ENCODE data around the gene MAP3K4. TPM values are rescaled to one million over a fixed set of nuclear protein-coding genes. Genes with fewer than 3 reads are reported as not detected.

Gene MAP3K4
- total RNA-seq, 1 experiment from 2014 or later, result 54.3 TPM

- H3K4me1 ChIP-seq (ENCODE audit: insufficient read depth, low read length), result no peaks in the 10 kb centered on the region
- Mint-ChIP-seq H3K27me3 (ENCODE audit: low read depth) (no peaks in the 10 kb centered on the region), H3K36me3 (ENCODE audit: insufficient read depth in 1 of 3, low read depth in 3 of 3) (peaks cover 46 to 91% (median 81%) of the 10 kb centered on the region in 3 experiments), H3K4me3 (no peak overlapping the region), H3K27ac (peak overlapping the region in 1 of 3 experiments; percentile 34; a peak in 1 of 7 replicates), H3K4me1 (no peaks in the 10 kb centered on the region), H3K9me3 (no peaks in the 10 kb centered on the region)
- no peak overlapping the region for H2BK120ac ChIP-seq (ENCODE audit: low read depth, low read length, poor library complexity, severe bottlenecking)
- H3K56ac ChIP-seq (ENCODE audit: insufficient read length, low read depth, low read length), result no peak overlapping the region
- no peak overlapping the region for H3K4me2 ChIP-seq (ENCODE audit: insufficient read depth, insufficient read length, low read length)
- H3T11ph ChIP-seq (ENCODE audit: low read length), result no peak overlapping the region
- TF ChIP-seq CTCF (conservative IDR thresholded peaks at IDR 0.05), result no peak
- H2AK5ac ChIP-seq (ENCODE audit: insufficient read length, low read length), result no peak overlapping the region
- no peak overlapping the region for H2BK20ac ChIP-seq (ENCODE audit: low read depth, low read length, poor library complexity, severe bottlenecking)
- WGBS (ENCODE audit: extremely low coverage, insufficient read length, low lambda C conversion rate), result no CpG with 5 or more reads among the region's 23 CpGs
- no peak overlapping the region for H3K4ac ChIP-seq (ENCODE audit: low read depth, low read length)
- no peak overlapping the region for H2BK15ac ChIP-seq (ENCODE audit: low read depth, low read length)
- no peaks in the 10 kb centered on the region for H3K23me2 ChIP-seq (ENCODE audit: insufficient read length, low read depth, low read length, poor library complexity, severe bottlenecking)
- no peak overlapping the region for H2BK12ac ChIP-seq (ENCODE audit: insufficient read length, low read depth, low read length)
- no peak overlapping the region for H4K8ac ChIP-seq (replicated peaks; ENCODE audit: insufficient read length, low read depth, low read length)
- no peak overlapping the region for H3K27ac ChIP-seq (ENCODE audit: insufficient read length, low read depth, low read length)
- no peak overlapping the region for H3K14ac ChIP-seq (ENCODE audit: insufficient read depth, low read length)
- H4K20me1 ChIP-seq (ENCODE audit: control insufficient read depth, insufficient read depth, insufficient read length), result no peaks in the 10 kb centered on the region
- no peaks in the 10 kb centered on the region for H3K79me1 ChIP-seq (ENCODE audit: insufficient read depth, low read depth, low read length, poor library complexity, severe bottlenecking)
- H2AFZ ChIP-seq (ENCODE audit: low read length), result no peak overlapping the region
- H3K27me3 ChIP-seq (ENCODE audit: insufficient read depth, low read length), result no peaks in the 10 kb centered on the region
- no peak overlapping the region for H3K23ac ChIP-seq (ENCODE audit: insufficient read length, low read depth, low read length)
- H3K79me2 ChIP-seq (ENCODE audit: insufficient read depth, low read length), result no peaks in the 10 kb centered on the region
- no peak overlapping the region for H4K5ac ChIP-seq (ENCODE audit: insufficient read length, low read depth, low read length)
- no peak overlapping the region for H4K91ac ChIP-seq (ENCODE audit: insufficient read length, low read depth, low read length)
- no peak overlapping the region for H3K18ac ChIP-seq (ENCODE audit: insufficient read length, low read depth, low read length)
- no peaks in the 10 kb centered on the region for H3K9me3 ChIP-seq (ENCODE audit: control insufficient read depth, low read depth, low read length)
- no peak for DNase-seq
- no peak overlapping the region for H3K9ac ChIP-seq (ENCODE audit: extremely low read depth, insufficient read length, low read length)
- H2BK5ac ChIP-seq (ENCODE audit: insufficient read length, low read length), result no peak overlapping the region
These were observed 116.5 kb downstream of the MAP3K4 start for GRCh38 chr6:161107779-161108730.
